K562 (cell line): ENCODE measurements around the gene ASF1B. TPM values are rescaled to one million over a fixed set of nuclear protein-coding genes. Genes with fewer than 3 reads are reported as not detected.

Experiments used
- ATAC-seq: fragments of 200-7000 bp; cut with Tn5 transposase; 3 replicates; pipeline ENCODE4 v1.9.1; 2020; ENCODE audit warnings: moderate library complexity
- BruUV-seq: library from RNA; stranded (reverse); fragments of 400-500 nt; replicated peaks from 2 replicates; lab custom pipeline; 2021; lab: Mats Ljungman, UMichigan
- CTCF ChIA-PET: fragments of 300-600 bp; formaldehyde crosslinking; extraction: SDS; loops from one replicate; lab custom pipeline; 2021; ENCODE audit warnings: low intra/inter-chr PET ratio; lab: Yijun Ruan, JAX
- POLR2A ChIA-PET: fragments of 300-600, 350-650 bp; sonication (Branson Sonifier 250); formaldehyde crosslinking; extraction: SDS; loops from one replicate; lab custom pipeline; 2021; ENCODE audit warnings: antibody characterized with exemption, inconsistent platforms; lab: Yijun Ruan, JAX
- DNase-seq, 4 experiments: peaks; one replicate each; pipeline versions ENCODE4 v3.0.0 to v3.0.0-alpha.2; 2011 to 2018; ENCODE audit warnings: low spot score in 3 of 4, mixed read lengths in 3 of 4; ENCODE audit errors: extremely low read depth in 1 of 4
- FAIRE-seq: peaks from 2 replicates; lab custom pipeline; 2011; peaks lifted over from hg19 to GRCh38; lab: Jason Lieb, UNC
- H2AFZ ChIP-seq: 2 replicates; pipeline ENCODE4 v1.6.0; 2011; ENCODE audit warnings: low read depth, low read length, control low read depth, inconsistent platforms
- H3K27ac ChIP-seq: fragments of 200-600 bp; 3 replicates; pipeline ENCODE4 v1.8.0; 2011; ENCODE audit warnings: low read depth, mild to moderate bottlenecking, control low read depth, inconsistent platforms, low read length, moderate library complexity, mixed read lengths; ENCODE audit errors: extremely low read depth
- H3K27me3 ChIP-seq, 2 experiments: fragments of 300-600 bp in 1 of 2; 2 replicates in 1 of 2; 3 replicates in 1 of 2; pipeline versions ENCODE4 v1.6.0 to v1.8.0; 2011; ENCODE audit warnings: inconsistent platforms in 2 of 2, low read length in 2 of 2, mild to moderate bottlenecking in 1 of 2, mixed read lengths in 1 of 2, moderate library complexity in 1 of 2; ENCODE audit not compliant: control insufficient read depth in 2 of 2, insufficient read depth in 2 of 2
- H3K36me3 ChIP-seq: fragments of 300-600 bp; 3 replicates; pipeline ENCODE4 v1.8.0; 2011; ENCODE audit warnings: mild to moderate bottlenecking, low read length, inconsistent platforms; ENCODE audit not compliant: control insufficient read depth, insufficient read depth
- H3K4me1 ChIP-seq, 2 experiments: fragments of 200-600 bp in 1 of 2; replicated peaks in 1 of 2; 2 replicates in 1 of 2; 3 replicates in 1 of 2; pipeline versions ENCODE4 v1.5.1 to v1.8.0; 2011; ENCODE audit warnings: inconsistent platforms in 2 of 2, low read length in 2 of 2, mild to moderate bottlenecking in 1 of 2, mixed read lengths in 1 of 2, moderate library complexity in 1 of 2; ENCODE audit not compliant: control insufficient read depth in 2 of 2, insufficient read depth in 2 of 2
- H3K4me2 ChIP-seq: 2 replicates; pipeline ENCODE4 v1.6.1; 2011; ENCODE audit warnings: low read length, control low read depth, inconsistent platforms, mixed read lengths; ENCODE audit not compliant: insufficient read depth
- H3K4me3 ChIP-seq: fragments of 200-600 bp; sonication (generic), shearing (Covaris generic); 2 replicates; pipeline ENCODE4 v1.5.1; 2016; ENCODE audit warnings: control low read depth, inconsistent platforms
- H3K79me2 ChIP-seq: fragments of 200-600 bp; 3 replicates; pipeline ENCODE4 v1.8.0; 2011; ENCODE audit warnings: low read length, inconsistent platforms; ENCODE audit not compliant: control insufficient read depth, insufficient read depth
- H3K9ac ChIP-seq, 2 experiments: 2 replicates each; pipeline versions ENCODE4 v1.6.0 to v1.6.1; 2011; ENCODE audit warnings: low read depth in 2 of 2, low read length in 2 of 2, control low read depth in 1 of 2, inconsistent platforms in 1 of 2, mild to moderate bottlenecking in 1 of 2, mixed read lengths in 1 of 2; ENCODE audit not compliant: insufficient read depth in 1 of 2
- H3K9me1 ChIP-seq: one replicate; pipeline ENCODE4 v1.6.0; 2011; ENCODE audit warnings: inconsistent platforms, mild to moderate bottlenecking, low read length, moderate library complexity; ENCODE audit not compliant: control insufficient read depth, insufficient read depth
- H3K9me3 ChIP-seq: replicated peaks from 2 replicates; pipeline ENCODE4 v1.5.1; 2011; ENCODE audit warnings: low read depth, low read length, inconsistent platforms; ENCODE audit not compliant: control insufficient read depth, insufficient read depth
- H4K20me1 ChIP-seq: replicated peaks from 2 replicates; pipeline ENCODE4 v1.6.1; 2011; ENCODE audit warnings: low read length, inconsistent platforms, mixed read lengths; ENCODE audit not compliant: control insufficient read depth, insufficient read depth
- CBX8 ChIP-seq: fragments of 200-600 bp; sonication (generic); IDR thresholded peaks from 2 replicates; pipeline ENCODE4 v1.6.1; 2012; ENCODE audit warnings: borderline replicate concordance, mixed run types, low read depth, mild to moderate bottlenecking, moderate library complexity, mixed read lengths, low read length, control low read depth, inconsistent platforms; ENCODE audit not compliant: poor library complexity, severe bottlenecking; ENCODE audit errors: extremely low read depth
- CHCHD3 ChIP-seq: fragments of 250-450 bp; sonication (Bioruptor Pico); IDR thresholded peaks from 2 replicates; pipeline ENCODE4 v2.1.2; 2022; ENCODE audit warnings: mild to moderate bottlenecking
- E2F8 ChIP-seq: fragments of 450-650 bp; IDR thresholded peaks from 2 replicates; pipeline ENCODE4 v1.7.1; 2018; ENCODE audit warnings: mild to moderate bottlenecking, low read depth; ENCODE audit not compliant: partially characterized antibody
- FOXJ2 ChIP-seq: fragments of 200-800 bp; sonication (Bioruptor generic); IDR thresholded peaks from 2 replicates; pipeline ENCODE4 v1.6.1; 2016; ENCODE audit warnings: missing genetic modification characterization, missing compliant biosample characterization
- GTF2B ChIP-seq: IDR thresholded peaks from 2 replicates; pipeline ENCODE4 v1.6.1; 2011; ENCODE audit not compliant: insufficient read length; ENCODE audit errors: extremely low read depth
- POLR3A ChIP-seq: IDR thresholded peaks from 2 replicates; pipeline ENCODE4 v1.6.1; 2011; ENCODE audit warnings: borderline replicate concordance, mild to moderate bottlenecking, moderate library complexity; ENCODE audit not compliant: insufficient read length, insufficient read depth; ENCODE audit errors: extremely low read depth
- RFX1 ChIP-seq: fragments of 450-650 bp; IDR thresholded peaks from 2 replicates; pipeline ENCODE4 v1.6.1; 2016; ENCODE audit warnings: mild to moderate bottlenecking, moderate library complexity
- RFX7 ChIP-seq: fragments of 250-450 bp; sonication (Bioruptor Pico); IDR thresholded peaks from 2 replicates; pipeline ENCODE4 v1.5.1; 2021; ENCODE audit warnings: mild to moderate bottlenecking
- SIN3B ChIP-seq: fragments of 450-650 bp; IDR thresholded peaks from 2 replicates; pipeline ENCODE4 v1.6.1; 2017; ENCODE audit warnings: low read depth, mild to moderate bottlenecking, moderate library complexity
- SP2 ChIP-seq: IDR thresholded peaks from 2 replicates; pipeline ENCODE4 v1.6.1; 2011; ENCODE audit warnings: mild to moderate bottlenecking, low read depth, low read length, moderate library complexity; ENCODE audit not compliant: poor library complexity, severe bottlenecking; ENCODE audit errors: extremely low read depth
- ZBTB12 ChIP-seq: fragments of 250-450 bp; sonication (Bioruptor Pico); IDR thresholded peaks from 2 replicates; pipeline ENCODE4 v1.4.0; 2020
- ZNF12 ChIP-seq: sonication (generic); formaldehyde crosslinking; IDR thresholded peaks from 2 replicates; pipeline ENCODE4 v1.4.0; 2020; ENCODE audit warnings: mild to moderate bottlenecking, missing genetic modification reagents
- ZNF644 ChIP-seq: fragments of 200-800 bp; sonication (Bioruptor generic); IDR thresholded peaks from 2 replicates; pipeline ENCODE4 v1.6.1; 2016; ENCODE audit warnings: low read depth, missing genetic modification characterization, missing compliant biosample characterization
- WGBS: fragments of 100-300 bp; shearing (Covaris generic); methylation state at CpG from one replicate; pipeline ENCODE4 v1.1.6; 2016; ENCODE audit warnings: low coverage, mixed read lengths; ENCODE audit not compliant: insufficient coverage; ENCODE audit errors: missing lambda C conversion rate; 5-methylcytosine and 5-hydroxymethylcytosine counted together
- in situ Hi-C: fragments of 300-500 bp; cut with MboI; formaldehyde crosslinking; loops from 4 replicates; pipeline ENCODE4 v1.15.0; 2018; ENCODE audit warnings: inconsistent platforms, mixed read lengths
- intact Hi-C: fragments of 100-400 bp; cut with micrococcal nuclease; formaldehyde crosslinking; loops from 2 replicates; pipeline ENCODE4 v1.14.2; 2022
- polyA plus RNA-seq, 8 experiments: library from polyadenylated mRNA; depleted of rRNA in 4 of 8; stranded (reverse) in 5 of 8; unstranded in 3 of 8; fragments of >200 nt; fragmentation: Nextera tagmentation in 2 of 8; fragmentation: Illumina TruSeq in 1 of 8; extraction: Ambion mirVana in 2 of 8; extraction: Trizol in 1 of 8; gene quantifications; 2 replicates each; pipeline versions ENCODE4 v1.2.1 to v1.2.3, GENCODE V29; 2011 to 2014; ENCODE audit warnings: inconsistent platforms in 1 of 8, missing spikeins in 1 of 8
- total RNA-seq, 7 experiments: library from RNA; depleted of rRNA in 6 of 7; stranded (reverse); fragments of >200 nt in 6 of 7; fragmentation: Illumina TruSeq in 2 of 7; extraction: Trizol in 2 of 7; gene quantifications; 2 replicates each; pipeline versions ENCODE4 v1.2.1 to v1.2.3, GENCODE V29; 2011 to 2021; ENCODE audit warnings: low replicate concordance in 1 of 7
- TF ChIP-seq, protein P1 (sequence below): fragments of 250-450 bp; sonication (Bioruptor Pico); IDR thresholded peaks from 2 replicates; pipeline ENCODE4 v1.5.0; 2022; ENCODE audit warnings: mild to moderate bottlenecking

Gene ASF1B
- total and polyA plus RNA-seq, 9 of the 15 experiments (the other 6 are each of a cell fraction or from before 2014, with no cell fraction given): 6.0 to 69.4 (median 53.3) TPM

DNA sequence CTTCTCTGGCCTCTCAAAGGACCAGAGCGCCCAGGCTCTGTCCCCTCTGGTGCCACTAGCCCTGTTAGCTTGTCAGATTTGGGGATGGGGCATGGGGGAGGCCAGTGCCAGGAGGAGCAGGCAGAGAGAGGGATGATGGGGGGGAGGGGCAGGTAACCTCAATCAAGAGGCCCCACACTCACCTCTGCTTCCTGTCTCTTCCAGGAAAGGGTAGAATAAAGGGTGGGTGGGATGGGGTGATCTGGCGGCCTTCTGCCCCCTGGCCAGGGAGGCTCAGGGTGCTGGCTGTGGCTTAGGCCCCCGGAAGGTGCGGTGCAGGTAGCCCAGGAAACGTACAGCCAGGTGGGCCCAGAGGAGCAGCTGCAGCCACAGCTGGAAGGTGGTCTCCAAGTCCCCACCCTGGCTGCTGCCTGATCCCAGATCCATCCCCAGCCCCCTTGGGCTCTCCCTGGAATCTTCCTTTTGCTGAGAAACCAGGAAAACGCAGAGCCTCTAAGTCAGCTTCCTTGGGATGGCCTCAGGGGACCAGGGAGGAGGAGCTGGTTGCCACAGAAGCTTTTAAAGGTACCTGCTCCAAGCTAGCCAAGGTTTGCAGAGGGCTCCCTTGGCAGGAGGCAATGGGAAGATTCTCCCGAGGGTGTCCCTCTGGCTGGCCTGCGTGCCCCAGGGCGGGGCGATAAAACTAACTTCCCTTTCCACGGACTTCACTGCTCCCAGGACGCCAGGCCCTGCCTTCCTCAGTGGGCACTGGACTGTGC, 24.2 kb downstream of the ASF1B start:
- no peak overlapping the region for H3K4me3 ChIP-seq
- no peaks in the 10 kb centered on the region for H3K9me3 ChIP-seq
- H3K79me2 ChIP-seq: peaks cover 23% of the 10 kb centered on the region
- POLR2A ChIA-PET: interaction anchor here (0.5 to 2.0 kb wide), 3 partner anchors 9 to 406 kb away, joined by 3 to 5 read pairs (median 3); partner anchors contain the start of genes ASF1B and DNAJB1
- 74% methylated on average over 10 of the region's 12 CpGs for WGBS
- no peaks in the 10 kb centered on the region for H4K20me1 ChIP-seq
- intact Hi-C loops (no loop called here), in situ Hi-C loops (no loop called here)
- H3K4me2 ChIP-seq: no peak overlapping the region
- CTCF ChIA-PET: no interaction called here
- peaks cover 4% of the 10 kb centered on the region for H3K9me1 ChIP-seq
- FAIRE-seq: no peak
- peaks cover 32 to 49% of the 10 kb centered on the region in 2 experiments; a peak in 4 of 5 replicates for H3K4me1 ChIP-seq
- H3K36me3 ChIP-seq: no peaks in the 10 kb centered on the region; the same call in 2 of the 3 replicates
- H3K9ac ChIP-seq: peak overlapping the region in 1 of 2 experiments; percentile 56; a peak in 2 of 4 replicates
- DNase-seq: no peak
- no peak overlapping the region for H2AFZ ChIP-seq
- no peaks in the 10 kb centered on the region for H3K27me3 ChIP-seq
- ATAC-seq: no peak
- BruUV-seq: no TSS peak
- H3K27ac ChIP-seq: no peak overlapping the region
- TF ChIP-seq RFX1 (no peak), SIN3B (no peak), GTF2B (no peak), FOXJ2 (tag) (no peak), CHCHD3 (CRISPR knock-in tag) (no peak), POLR3A (no peak), SP2 (no peak), ZBTB12 (CRISPR knock-in tag) (no peak), E2F8 (no peak), RFX7 (no peak), CBX8 (no peak), ZNF644 (tag) (no peak), ZNF12 (CRISPR knock-in tag) (no peak)
- TF ChIP-seq, protein P1, sequence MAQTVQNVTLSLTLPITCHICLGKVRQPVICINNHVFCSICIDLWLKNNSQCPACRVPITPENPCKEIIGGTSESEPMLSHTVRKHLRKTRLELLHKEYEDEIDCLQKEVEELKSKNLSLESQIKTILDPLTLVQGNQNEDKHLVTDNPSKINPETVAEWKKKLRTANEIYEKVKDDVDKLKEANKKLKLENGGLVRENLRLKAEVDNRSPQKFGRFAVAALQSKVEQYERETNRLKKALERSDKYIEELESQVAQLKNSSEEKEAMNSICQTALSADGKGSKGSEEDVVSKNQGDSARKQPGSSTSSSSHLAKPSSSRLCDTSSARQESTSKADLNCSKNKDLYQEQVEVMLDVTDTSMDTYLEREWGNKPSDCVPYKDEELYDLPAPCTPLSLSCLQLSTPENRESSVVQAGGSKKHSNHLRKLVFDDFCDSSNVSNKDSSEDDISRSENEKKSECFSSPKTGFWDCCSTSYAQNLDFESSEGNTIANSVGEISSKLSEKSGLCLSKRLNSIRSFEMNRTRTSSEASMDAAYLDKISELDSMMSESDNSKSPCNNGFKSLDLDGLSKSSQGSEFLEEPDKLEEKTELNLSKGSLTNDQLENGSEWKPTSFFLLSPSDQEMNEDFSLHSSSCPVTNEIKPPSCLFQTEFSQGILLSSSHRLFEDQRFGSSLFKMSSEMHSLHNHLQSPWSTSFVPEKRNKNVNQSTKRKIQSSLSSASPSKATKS: no peak
